Measurements from ENCODE around the gene AHCYL1. TPM values are rescaled to one million over a fixed set of nuclear protein-coding genes. Genes with fewer than 3 reads are reported as not detected.

Gene AHCYL1
- total RNA-seq, 6 experiments from 2014 or later = 51.4 to 77.5 (median 56.0) TPM

GRCh38 chr1:109944541-109944940, 40.0 kb upstream of the AHCYL1 start:
- H3K9me3 ChIP-seq = no peaks in the 10 kb centered on the region
- no peak for ATAC-seq
- no peak for DNase-seq
- H3K27ac ChIP-seq = no peak overlapping the region
- no peaks in the 10 kb centered on the region for H3K27me3 ChIP-seq
- no peaks in the 10 kb centered on the region for H3K36me3 ChIP-seq
- intact Hi-C loops (cut with DNase I) = no loop called here
- WGBS (ENCODE audit: insufficient coverage, low coverage, low lambda C conversion rate, missing lambda C conversion rate) = 77% methylated on average over 2 of the region's 2 CpGs
- TF ChIP-seq POLR2A (IDR thresholded peaks at IDR 0.05) (no peak), CTCF (IDR thresholded peaks at IDR 0.05) (no peak)
- peaks cover 0 to 11% (median 6%) of the 10 kb centered on the region in 4 donors for H3K4me1 ChIP-seq
- no peak overlapping the region for H3K4me3 ChIP-seq

GRCh38 chr1:109946511-109946910, 38.1 kb upstream of the AHCYL1 start:
- no peaks in the 10 kb centered on the region for H3K27me3 ChIP-seq
- H3K4me1 ChIP-seq = peaks cover 0 to 11% (median 6%) of the 10 kb centered on the region in 4 donors
- H3K9me3 ChIP-seq = no peaks in the 10 kb centered on the region
- WGBS (ENCODE audit: insufficient coverage, low coverage, low lambda C conversion rate, missing lambda C conversion rate) = 70% methylated on average over 3 of the region's 6 CpGs
- no peak overlapping the region for H3K4me3 ChIP-seq
- DNase-seq (no peak), ATAC-seq (no peak)
- intact Hi-C loops (cut with DNase I) = no loop called here
- no peak overlapping the region for H3K27ac ChIP-seq
- TF ChIP-seq POLR2A (IDR thresholded peaks at IDR 0.05) (no peak), CTCF (IDR thresholded peaks at IDR 0.05) (no peak)
- no peaks in the 10 kb centered on the region for H3K36me3 ChIP-seq

- 35% methylated on average over 10 of the region's 10 CpGs for WGBS (ENCODE audit: insufficient coverage, low coverage, low lambda C conversion rate, missing lambda C conversion rate)
- peaks cover 0 to 11% (median 6%) of the 10 kb centered on the region in 4 donors for H3K4me1 ChIP-seq
- peak overlapping the region in 2 of 3 donors; percentile 39 to 48 for H3K27ac ChIP-seq
- no peak for TF ChIP-seq CTCF (IDR thresholded peaks at IDR 0.05)
- TF ChIP-seq POLR2A (IDR thresholded peaks at IDR 0.05) = no peak
- no peaks in the 10 kb centered on the region for H3K9me3 ChIP-seq
- intact Hi-C loops (cut with DNase I) = no loop called here
- peak; percentile 61 to 74 (median 69) for ATAC-seq
- no peaks in the 10 kb centered on the region for H3K27me3 ChIP-seq
- no peak overlapping the region for H3K4me3 ChIP-seq
- no peak for DNase-seq
- no peaks in the 10 kb centered on the region for H3K36me3 ChIP-seq
Observed at GRCh38 chr1:109947582-109948284, 36.8 kb upstream of the AHCYL1 start.

- no peak overlapping the region for H3K4me3 ChIP-seq
- peak overlapping the region in 2 of 3 donors; percentile 39 to 48 for H3K27ac ChIP-seq
- intact Hi-C loops (cut with DNase I) = no loop called here
- ATAC-seq = peak; percentile 17 to 73 (median 50)
- H3K4me1 ChIP-seq = peaks cover 0 to 11% (median 6%) of the 10 kb centered on the region in 4 donors
- TF ChIP-seq POLR2A (IDR thresholded peaks at IDR 0.05) = no peak
- TF ChIP-seq CTCF (IDR thresholded peaks at IDR 0.05) = no peak
- no peaks in the 10 kb centered on the region for H3K36me3 ChIP-seq
- H3K9me3 ChIP-seq = no peaks in the 10 kb centered on the region
- H3K27me3 ChIP-seq = no peaks in the 10 kb centered on the region
- DNase-seq = no peak
Observed at GRCh38 chr1:109948285-109948630, 36.3 kb upstream of the AHCYL1 start.
